Aorta (tissue), 5 donors: Measurements from ENCODE around the gene HOXA7. TPM values are rescaled to one million over a fixed set of nuclear protein-coding genes. Genes with fewer than 3 reads are reported as not detected.

Experiments used
- ATAC-seq: fragments of 200-7000 bp; cut with Tn5 transposase; one replicate; pipeline ENCODE4 v1.9.1; 2022; ENCODE audit warnings: moderate library complexity; ENCODE audit not compliant: low FRiP score
- DNase-seq, 2 donors: peaks; one replicate each; pipeline ENCODE4 v3.0.0-alpha.2; 2020
- H3K27ac ChIP-seq, 2 donors: one replicate each; pipeline ENCODE4 v1.5.1; 2013; ENCODE audit warnings: low read length in 2 of 2, mild to moderate bottlenecking in 2 of 2, moderate library complexity in 2 of 2, control low read depth in 1 of 2, inconsistent platforms in 1 of 2, low read depth in 1 of 2
- H3K27me3 ChIP-seq, 2 donors: one replicate each; pipeline ENCODE4 v1.6.1; 2013; ENCODE audit warnings: control low read depth in 1 of 2, low read length in 1 of 2, mild to moderate bottlenecking in 1 of 2, moderate library complexity in 1 of 2; ENCODE audit not compliant: insufficient read depth in 2 of 2, control insufficient read depth in 1 of 2
- H3K36me3 ChIP-seq, 2 donors: one replicate each; pipeline ENCODE4 v1.6.1; 2013; ENCODE audit warnings: control low read depth in 1 of 2, low read length in 1 of 2, mild to moderate bottlenecking in 1 of 2; ENCODE audit not compliant: insufficient read depth in 2 of 2, control insufficient read depth in 1 of 2
- H3K4me1 ChIP-seq, 2 donors: one replicate each; pipeline ENCODE4 v1.6.1; 2013; ENCODE audit warnings: low read length in 2 of 2, control low read depth in 1 of 2, mild to moderate bottlenecking in 1 of 2, moderate library complexity in 1 of 2; ENCODE audit not compliant: insufficient read depth in 2 of 2, control insufficient read depth in 1 of 2
- H3K4me3 ChIP-seq, 2 donors: one replicate each; pipeline ENCODE4 v1.5.1; 2013; ENCODE audit warnings: low read length in 2 of 2, control low read depth in 1 of 2, mild to moderate bottlenecking in 1 of 2
- H3K9me3 ChIP-seq: one replicate; pipeline ENCODE4 v1.6.1; 2013; ENCODE audit warnings: mild to moderate bottlenecking, low read length; ENCODE audit not compliant: control insufficient read depth
- WGBS, 2 donors: extraction: QIAGEN DNeasy Blood & Tissue Kit; methylation state at CpG; one replicate each; pipeline ENCODE4 v1.1.7; 2013; 5-methylcytosine and 5-hydroxymethylcytosine counted together
- intact Hi-C, 2 donors: fragments of 100-400 bp; cut with DNase I; formaldehyde crosslinking; loops; one replicate each; pipeline versions ENCODE4 v1.14.2 to v1.15.0; 2022
- polyA plus RNA-seq, 2 donors: library from polyadenylated mRNA; stranded (reverse); fragments of 200-250 nt; gene quantifications; one replicate each; pipeline ENCODE4 v1.2.3, GENCODE V29; 2013
- total RNA-seq, 2 donors: library from RNA; stranded (reverse); fragmentation: NEBNext Ultra II Directional; extraction: Animal tissue kit (Norgen Biotek cat#: 25700); gene quantifications; one replicate each; pipeline ENCODE4 v1.2.1, GENCODE V29; 2021
- donor health status: healthy with polysubstance abuse.
- donor health status: Bipolar disorder and iron deficiency.
- donor health status: DM: no; HTN: no; CAD: no.
- donor health status: DM: no; HTN: no; CAD: no.
- donor health status: DM: yes; HTN: yes; CAD: no.

The HOXA7 gene
- total and polyA plus RNA-seq, 4 donors: 2.4 to 9.3 (median 4.0) TPM

DNA sequence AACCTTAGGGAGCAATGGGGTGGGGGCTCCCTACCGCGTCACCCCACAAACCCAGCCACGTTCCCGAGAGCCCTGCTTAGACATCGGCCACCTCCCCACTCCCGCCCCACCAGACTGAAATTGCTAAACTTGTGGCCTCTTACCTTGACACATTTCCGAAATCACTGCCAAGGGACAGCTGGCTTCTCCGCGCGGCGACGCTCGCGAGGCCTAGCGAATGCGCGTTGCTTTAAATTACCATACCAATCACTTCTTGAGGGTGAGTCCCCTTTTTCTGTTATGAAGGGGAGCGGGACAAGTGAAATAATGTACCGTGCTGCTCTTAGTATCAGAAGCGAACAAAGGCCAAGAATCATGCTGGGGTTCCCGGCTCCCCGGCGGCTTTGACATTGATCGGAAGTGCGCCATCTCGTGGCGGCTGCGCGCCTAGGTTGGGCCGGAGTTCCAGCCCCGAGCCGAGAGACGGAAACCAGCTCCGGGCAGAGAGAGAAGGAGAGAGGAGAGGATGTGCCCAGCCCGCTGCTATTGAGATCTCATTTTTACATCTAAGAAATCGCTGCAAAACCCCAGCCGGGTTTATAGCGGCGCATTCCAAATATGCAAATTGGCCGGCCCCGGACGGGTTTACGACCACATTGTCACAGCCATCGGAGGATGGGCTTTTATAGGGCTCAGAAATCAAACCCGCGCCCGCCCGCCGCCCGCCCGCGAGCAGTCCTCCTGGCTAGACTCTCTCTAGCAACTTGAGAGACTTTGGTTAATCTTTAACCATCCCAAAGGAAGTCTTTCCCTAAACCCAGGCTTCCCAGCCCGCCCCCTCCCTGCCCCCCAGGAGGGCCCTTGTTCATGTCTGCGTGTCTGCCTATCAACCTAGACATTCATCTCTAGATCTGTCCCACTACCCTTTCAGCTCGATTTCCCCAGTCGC lies 23.3 kb upstream of the HOXA7 start:
- WGBS, 2 donors: 17% methylated on average over 54 to 56 of the region's 56 CpGs
- ATAC-seq (peak; percentile 81), DNase-seq (peak; percentile 72 to 94)
- intact Hi-C loops: no loop called here
- Histone ChIP-seq H3K27ac (no peak overlapping the region), H3K9me3 (no peaks in the 10 kb centered on the region), H3K27me3 (no peaks in the 10 kb centered on the region), H3K36me3 (no peaks in the 10 kb centered on the region), H3K4me3 (no peak overlapping the region), H3K4me1 (no peaks in the 10 kb centered on the region)

DNA sequence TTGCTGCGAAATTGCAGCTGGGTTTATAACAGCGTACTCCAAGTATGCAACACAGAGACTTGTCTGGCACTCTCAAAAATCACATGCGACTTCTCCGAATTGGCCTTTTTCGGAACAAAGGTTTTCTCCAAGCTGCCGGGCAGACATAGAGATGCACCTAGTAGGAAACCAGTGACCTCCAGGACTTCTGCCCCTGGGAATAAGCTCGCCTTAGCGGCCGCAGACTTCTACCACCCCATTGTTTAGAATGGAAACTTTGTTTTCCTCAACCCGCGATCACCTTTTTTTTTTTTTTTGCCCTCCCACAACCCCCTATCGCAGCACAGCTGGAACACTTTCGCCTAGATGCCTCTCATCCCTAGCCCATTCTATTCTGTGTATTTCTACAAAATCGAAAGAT lies 22.6 kb upstream of the HOXA7 start:
- Histone ChIP-seq H3K4me3 (no peak overlapping the region), H3K9me3 (no peaks in the 10 kb centered on the region), H3K36me3 (no peaks in the 10 kb centered on the region), H3K27me3 (no peaks in the 10 kb centered on the region), H3K27ac (no peak overlapping the region), H3K4me1 (no peaks in the 10 kb centered on the region)
- DNase-seq (peak in 1 of 2 donors; percentile 12), ATAC-seq (no peak)
- intact Hi-C loops: no loop called here
- 64 to 67% methylated on average over 14 of the region's 14 CpGs for WGBS, 2 donors

DNA sequence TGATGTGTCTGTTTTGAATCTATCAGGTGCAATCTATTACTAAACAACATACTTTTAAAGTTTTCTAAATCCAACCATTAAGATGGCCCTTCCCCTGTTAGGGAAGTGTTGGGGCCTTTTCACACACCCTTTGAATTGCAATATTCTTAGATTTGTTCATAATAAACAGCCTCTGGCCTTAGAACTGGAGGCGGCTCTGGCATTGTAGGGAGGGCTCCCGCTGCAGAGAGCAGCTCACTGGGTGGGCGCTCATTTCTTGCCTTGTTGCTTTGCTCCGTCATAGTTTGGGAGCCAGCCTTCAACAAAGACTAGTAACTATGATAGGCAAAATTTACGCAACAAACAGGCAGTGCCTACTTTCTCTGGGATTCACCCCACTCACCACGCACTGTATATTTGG lies 21.9 kb upstream of the HOXA7 start:
- H3K4me3 ChIP-seq: no peak overlapping the region
- no peak for ATAC-seq
- H3K27me3 ChIP-seq: no peaks in the 10 kb centered on the region
- H3K9me3 ChIP-seq: no peaks in the 10 kb centered on the region
- no peaks in the 10 kb centered on the region for H3K36me3 ChIP-seq
- intact Hi-C loops: no loop called here
- no peak overlapping the region for H3K27ac ChIP-seq
- DNase-seq: peak in 1 of 2 donors; percentile 46
- no peaks in the 10 kb centered on the region for H3K4me1 ChIP-seq
- 96 to 99% methylated on average over 6 of the region's 6 CpGs for WGBS, 2 donors

DNA sequence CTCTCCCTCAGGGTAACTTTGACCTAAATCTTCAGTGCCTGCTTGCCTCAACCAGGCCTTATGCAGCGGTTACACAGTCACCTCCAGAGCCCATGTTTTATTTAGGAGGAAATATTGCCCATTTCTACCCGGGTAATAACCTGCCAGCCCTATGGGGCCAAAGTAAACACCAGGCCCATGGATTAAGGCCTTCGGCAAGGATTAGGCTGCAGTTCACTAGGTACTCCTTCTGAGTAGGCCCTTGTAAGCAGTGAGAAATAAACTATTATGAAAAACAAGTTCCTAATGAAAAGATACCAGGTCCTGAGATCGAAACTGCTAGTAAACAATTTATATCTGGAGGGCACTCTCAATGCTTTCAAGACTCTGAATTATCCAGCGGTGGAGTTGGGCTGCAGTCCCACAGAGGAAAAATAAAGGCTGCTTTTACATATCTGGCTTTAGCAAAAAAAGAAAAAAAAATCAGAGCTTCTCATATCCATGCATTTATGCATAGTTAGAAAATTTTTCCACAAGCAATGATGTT lies 21.4 kb upstream of the HOXA7 start:
- ATAC-seq (no peak), DNase-seq (no peak)
- Histone ChIP-seq H3K36me3 (no peaks in the 10 kb centered on the region), H3K9me3 (no peaks in the 10 kb centered on the region), H3K27me3 (no peaks in the 10 kb centered on the region), H3K4me3 (no peak overlapping the region), H3K27ac (no peak overlapping the region), H3K4me1 (no peaks in the 10 kb centered on the region)
- 92 to 94% methylated on average over 5 of the region's 5 CpGs for WGBS, 2 donors
- intact Hi-C loops: no loop called here

DNA sequence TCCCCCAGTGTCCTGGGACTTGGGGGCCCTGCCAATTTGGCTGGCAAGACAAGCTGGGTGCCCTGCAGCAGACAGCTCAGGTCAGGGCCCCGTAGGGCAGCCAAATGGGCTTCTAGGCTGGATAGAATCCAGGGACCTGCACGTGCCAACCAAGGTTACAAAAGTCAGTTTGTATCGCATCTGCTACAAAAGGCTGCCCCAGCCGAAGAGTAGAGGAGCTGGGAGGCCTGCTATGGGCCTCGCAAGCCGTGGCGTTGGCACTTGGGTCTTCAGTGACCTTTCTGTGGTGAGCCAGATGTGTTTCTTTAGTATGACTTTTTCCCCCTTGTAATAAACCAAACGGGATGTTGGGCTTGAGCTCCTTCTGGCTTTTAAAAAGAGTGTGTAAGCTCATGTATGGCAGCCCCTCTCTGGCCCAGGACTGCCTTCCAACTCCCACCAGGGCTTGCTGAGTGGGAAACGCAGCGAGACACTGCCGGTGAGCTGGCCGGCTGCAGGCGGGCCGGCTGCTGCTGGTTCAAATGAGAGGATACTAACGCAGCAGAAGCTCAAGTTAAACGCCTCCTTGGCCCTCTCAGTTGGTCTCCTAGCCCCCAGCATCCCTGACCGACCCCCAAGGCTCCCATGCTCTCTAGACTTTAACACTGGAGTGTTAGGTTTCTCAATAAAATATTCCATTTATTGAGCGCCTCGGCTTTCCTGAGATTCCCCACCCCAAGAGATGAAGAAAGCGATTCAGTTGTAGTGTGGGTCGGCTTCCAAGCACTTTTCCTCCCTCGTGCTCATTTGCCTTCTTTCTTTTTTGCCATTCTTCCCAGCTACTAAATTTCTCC lies 20.7 kb upstream of the HOXA7 start:
- Histone ChIP-seq H3K36me3 (no peaks in the 10 kb centered on the region), H3K4me1 (no peaks in the 10 kb centered on the region), H3K27ac (no peak overlapping the region), H3K27me3 (peaks cover 0 to 1% of the 10 kb centered on the region in 2 donors), H3K9me3 (no peaks in the 10 kb centered on the region), H3K4me3 (no peak overlapping the region)
- DNase-seq: peak in 1 of 2 donors; percentile 57
- intact Hi-C loops: no loop called here
- 91 to 97% methylated on average over 22 of the region's 22 CpGs for WGBS, 2 donors
- no peak for ATAC-seq

DNA sequence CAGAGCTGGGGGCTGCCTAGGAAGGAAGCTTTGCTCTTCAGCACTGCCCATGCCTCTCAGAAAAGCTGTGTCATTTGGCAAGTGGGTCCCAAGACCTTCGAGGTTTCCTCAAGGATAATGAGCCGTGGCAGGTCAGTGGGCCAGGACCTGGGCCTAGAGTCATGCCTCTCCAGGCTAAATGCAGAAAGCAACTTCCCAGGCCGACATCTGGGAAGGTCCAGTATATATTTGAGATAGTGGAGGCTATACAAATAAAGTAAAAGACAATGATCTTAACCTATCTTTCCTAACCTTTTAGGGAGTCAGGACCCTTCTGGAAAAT lies 20.0 kb upstream of the HOXA7 start:
- Histone ChIP-seq H3K27ac (no peak overlapping the region), H3K27me3 (peaks cover 0 to 1% of the 10 kb centered on the region in 2 donors), H3K4me3 (no peak overlapping the region), H3K36me3 (no peaks in the 10 kb centered on the region), H3K9me3 (no peaks in the 10 kb centered on the region), H3K4me1 (no peaks in the 10 kb centered on the region)
- DNase-seq (peak in 1 of 2 donors; percentile 61), ATAC-seq (no peak)
- intact Hi-C loops: no loop called here
- 94 to 95% methylated on average over 3 of the region's 3 CpGs for WGBS, 2 donors

DNA sequence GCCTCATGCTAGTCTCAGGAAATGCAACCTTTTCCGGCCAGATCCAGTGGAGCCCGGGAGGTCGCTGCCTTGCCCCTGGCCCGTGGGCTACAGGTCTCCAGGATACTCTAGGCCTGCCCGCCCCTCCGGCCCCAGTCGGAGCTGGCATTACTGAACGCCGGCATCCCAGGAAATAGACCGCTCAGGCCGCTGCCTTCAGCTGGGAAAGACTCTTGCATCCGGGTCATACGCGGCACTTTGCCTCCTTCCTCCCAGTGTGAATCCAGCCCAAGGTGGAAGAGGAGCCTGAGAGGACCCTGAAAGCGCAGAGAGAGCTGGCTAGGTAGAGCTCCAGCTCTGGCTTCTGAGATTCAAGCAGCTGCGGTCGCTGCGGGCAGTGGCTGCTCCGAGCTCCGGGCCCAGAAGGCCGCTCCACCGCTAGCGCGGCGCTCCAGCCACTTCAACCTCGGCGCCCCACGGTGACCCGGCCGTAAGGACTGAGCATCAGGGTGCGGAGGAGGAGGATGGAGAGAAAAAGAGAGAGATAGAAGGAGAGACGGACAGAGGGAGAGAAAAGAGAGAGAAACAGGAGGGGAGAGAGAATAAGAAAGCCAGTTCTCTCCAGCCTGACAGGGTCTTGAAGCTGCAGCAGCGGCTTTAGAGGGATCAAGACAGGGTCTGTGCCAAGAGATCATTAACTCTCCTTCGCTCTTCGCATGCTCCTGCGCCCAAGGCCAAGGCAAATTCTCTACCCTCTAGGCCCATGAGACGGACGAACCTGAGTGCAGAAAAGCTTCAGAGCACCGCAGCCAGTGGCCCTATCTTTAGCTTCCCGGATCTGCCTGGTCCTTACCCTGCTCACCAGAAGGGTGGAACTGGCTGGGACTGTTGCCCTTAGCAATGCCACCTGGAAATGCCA lies 19.4 kb upstream of the HOXA7 start:
- Histone ChIP-seq H3K9me3 (no peaks in the 10 kb centered on the region), H3K27ac (no peak overlapping the region), H3K4me1 (no peaks in the 10 kb centered on the region), H3K36me3 (no peaks in the 10 kb centered on the region), H3K4me3 (no peak overlapping the region), H3K27me3 (peaks cover 0 to 1% of the 10 kb centered on the region in 2 donors)
- intact Hi-C loops: no loop called here
- WGBS, 2 donors: 90 to 92% methylated on average over 40 of the region's 40 CpGs
- ATAC-seq (no peak), DNase-seq (peak; percentile 45 to 75)
